HG03045 (cell line): Measurements from ENCODE around the gene ELSPBP1.
"Not testable (repeated sequence)": the region's sequence is repeated elsewhere in the genome, so short reads cannot be mapped to it uniquely, and the experiment has no call there.

Source experiments
- ATAC-seq: cut with Tn5 transposase; IDR thresholded peaks from one replicate; pipeline ENCODE4 v1.9.1; 2021; ENCODE audit warnings: mild to moderate bottlenecking, moderate library complexity; ENCODE audit not compliant: unreplicated experiment

ELSPBP1 gene

DNA sequence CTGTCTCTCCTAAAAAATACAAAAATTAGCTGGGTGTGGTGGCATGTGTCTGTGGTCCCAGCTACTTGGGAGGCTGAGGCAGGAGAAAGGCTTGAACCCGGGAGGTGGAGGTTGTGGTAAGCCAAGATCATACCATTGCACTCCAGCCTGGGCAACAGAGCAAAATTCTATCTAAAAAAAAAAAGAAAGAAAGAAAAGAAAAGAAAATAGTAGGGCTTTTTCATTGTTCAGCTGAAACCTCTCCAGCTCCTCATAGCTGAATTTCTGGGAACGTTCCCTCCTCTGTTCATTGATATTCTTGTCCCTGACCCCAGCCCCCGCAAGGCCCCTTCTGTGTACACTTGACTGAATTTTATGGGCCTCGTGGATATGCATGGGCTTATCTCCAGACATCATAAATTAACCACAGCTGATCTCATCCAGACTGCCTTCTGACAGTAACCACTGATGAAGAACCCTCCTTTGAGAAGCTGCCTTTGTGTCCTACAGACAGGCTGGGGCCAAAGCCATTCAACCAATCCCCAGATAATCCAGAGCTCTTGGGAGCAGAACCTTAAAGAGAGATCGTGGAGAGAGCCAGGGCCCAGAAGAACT is at the start of gene ELSPBP1:
ELSPBP1 (plus strand) TSS at position 424 of the 594 bp plus-strand sequence. CDS start 14,036 bp downstream, outside the sequence.
- no peak for ATAC-seq

DNA sequence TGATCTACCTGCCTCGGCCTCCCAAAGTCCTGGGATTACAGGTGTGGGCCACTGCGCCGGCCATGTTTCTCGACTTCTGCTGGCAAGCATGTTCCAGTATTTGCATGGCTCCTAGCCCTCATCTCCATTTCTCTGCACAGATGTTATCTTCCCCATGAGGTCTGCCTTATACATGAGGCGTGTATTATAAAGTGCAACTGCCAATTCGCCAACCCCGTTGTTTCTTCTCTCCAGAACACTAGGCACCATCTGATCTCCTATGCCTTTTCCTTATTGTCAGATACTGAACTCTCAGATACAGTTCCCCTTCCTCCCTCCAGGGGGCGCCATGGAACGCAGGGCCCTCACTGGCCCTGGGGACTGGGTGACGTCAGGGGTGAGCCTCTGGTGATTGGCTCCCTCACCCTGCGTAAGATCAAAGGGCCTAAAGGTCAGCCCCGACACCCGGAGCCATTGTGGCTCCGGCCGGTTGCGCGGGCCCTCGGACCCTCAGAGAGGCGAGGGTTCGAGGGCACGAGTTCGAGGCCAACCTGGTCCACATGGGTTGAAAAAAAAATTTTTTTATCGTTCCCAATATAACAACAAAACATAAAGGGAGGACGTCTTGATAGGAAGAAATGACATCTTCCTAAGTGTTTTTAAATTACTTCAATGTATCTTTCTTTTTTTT is 44.4 kb upstream of the ELSPBP1 start:
- not testable (repeated sequence) for ATAC-seq

DNA sequence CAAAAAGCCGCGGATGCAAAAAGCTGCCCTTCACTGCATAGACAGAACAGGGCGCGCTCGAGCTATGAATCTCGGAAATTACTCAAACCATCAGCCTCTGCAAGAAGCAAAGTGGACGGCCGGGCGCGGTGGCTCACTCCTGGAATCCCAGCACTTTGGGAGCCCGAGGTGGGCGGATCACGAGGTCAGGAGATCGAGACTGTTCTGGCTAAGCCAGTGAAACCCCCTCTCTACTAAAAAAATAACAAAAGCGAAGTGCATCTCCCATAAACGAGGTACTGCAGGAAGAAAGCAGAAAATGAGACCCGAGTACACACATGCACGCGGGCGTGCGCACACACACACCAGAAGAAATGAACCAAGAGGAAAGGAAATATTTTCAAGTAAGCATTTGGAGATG is 42.3 kb upstream of the ELSPBP1 start:
- not testable (repeated sequence) for ATAC-seq

DNA sequence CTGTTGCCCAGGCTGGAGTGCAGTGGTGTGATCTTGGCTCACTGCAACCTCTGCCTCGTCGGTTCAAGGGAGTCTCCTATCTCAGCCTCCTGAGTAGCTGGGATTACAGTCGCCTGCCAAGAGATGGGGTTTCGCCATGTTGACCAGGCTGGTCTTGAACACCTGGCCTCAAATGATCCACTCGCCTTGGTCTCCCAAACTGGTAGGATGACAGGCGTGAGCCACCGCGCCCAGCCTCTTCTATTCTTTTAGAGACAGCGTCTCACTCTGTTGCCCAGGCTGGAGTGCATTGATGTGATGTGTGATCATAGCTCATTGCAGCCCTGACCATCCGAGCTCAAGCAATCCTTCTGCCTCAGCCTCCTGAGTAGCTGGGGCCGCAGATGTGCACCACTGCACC is 38.5 kb upstream of the ELSPBP1 start:
- not testable (repeated sequence) for ATAC-seq

DNA sequence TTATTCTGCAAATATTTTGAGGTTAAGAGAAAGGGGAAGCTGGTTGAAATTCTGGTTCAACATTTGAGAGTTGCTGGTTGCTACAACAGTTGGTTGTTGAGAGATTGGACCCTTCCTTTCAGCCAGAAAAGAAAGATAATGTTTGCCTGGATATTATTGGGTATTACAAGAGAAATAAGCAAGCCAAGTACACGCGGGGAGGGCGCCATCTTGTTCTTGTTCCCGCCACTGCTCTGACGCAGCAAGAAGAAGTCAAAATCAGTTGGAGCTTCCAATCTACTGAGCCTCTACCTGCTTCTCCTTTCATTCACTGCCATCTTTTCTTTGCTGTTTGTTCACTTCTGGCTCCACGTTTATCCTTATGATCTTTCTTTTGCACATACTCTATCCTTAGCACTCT is 20.9 kb upstream of the ELSPBP1 start:
- ATAC-seq = no peak

DNA sequence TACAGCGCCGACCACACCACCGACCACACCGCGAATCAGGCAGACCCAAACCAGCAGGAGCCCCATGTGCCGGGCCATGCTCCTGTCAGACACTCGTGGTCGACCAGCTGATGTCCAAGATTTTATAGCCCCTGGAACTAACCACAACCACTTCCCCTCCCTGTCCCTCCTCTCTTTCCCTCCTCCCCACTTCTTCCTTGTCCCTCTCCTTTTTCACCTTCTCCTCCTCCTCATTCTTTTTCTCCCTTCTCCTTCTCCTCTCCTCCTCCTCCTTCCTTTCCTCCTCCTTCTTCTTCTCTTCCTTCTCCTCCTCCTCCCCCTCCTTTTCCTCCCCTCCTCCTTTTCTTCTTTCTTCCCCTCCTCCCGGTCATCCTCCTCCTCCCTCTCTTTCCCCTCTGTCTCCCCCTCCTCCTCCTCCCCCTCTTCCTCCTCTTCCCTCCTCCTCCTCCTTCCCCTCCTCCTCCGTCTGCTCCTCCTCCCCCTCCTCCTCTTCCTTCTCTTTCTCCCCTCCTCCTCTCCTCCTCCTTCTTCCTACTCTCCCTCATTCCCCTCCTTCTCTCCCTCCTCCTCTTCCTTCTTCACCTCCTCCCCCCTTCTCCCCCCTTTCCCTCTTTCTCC is 3.1 kb upstream of the ELSPBP1 start:
- ATAC-seq = no peak

DNA sequence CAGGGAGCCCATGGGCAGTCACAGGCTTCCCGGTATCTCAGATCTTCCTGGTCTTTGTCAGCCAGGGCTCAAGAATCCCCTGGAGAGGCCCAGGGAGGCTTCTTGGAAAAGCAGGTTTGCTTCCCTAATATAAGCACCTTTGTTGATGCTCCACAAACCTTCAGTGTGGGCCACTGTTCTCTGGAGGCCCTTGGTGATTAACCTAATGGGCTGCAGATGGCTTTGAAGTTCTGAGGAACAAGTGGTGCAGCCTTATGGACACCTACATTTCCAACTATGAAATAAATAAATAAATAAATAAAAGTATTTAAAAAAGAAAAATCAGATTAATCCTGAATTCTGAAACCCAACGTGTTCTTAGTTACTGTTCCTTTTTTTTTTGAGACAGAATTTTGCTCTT is 2.4 kb upstream of the ELSPBP1 start, which contains the start of gene BSPH1:
BSPH1 (minus strand) TSS at position 101 of the 400 bp plus-strand sequence; CDS start at position 12, 89 bp downstream.
- ATAC-seq = no peak

DNA sequence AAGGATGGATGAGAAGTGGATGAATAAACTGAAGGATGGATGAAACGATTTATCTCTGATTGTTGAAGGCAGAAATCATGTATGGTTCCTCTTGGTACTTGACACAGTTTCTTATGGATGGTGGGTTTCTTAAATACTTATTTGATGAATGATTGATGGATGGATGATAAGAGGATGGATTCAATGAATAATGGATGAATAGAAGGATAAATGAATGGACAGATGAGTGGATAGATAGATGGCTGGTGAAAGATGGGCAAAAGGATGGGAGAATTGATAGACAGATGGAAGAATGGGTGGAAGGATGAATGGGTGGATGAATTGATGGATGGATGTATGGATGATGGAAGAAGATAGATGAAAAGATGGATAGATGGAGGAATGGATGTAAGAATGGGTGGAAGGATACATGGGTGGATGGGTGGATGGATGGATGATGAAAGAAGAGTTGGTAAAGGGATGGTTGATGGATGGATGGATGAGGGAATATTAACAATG is 1.8 kb downstream of the ELSPBP1 start:
- no peak for ATAC-seq

DNA sequence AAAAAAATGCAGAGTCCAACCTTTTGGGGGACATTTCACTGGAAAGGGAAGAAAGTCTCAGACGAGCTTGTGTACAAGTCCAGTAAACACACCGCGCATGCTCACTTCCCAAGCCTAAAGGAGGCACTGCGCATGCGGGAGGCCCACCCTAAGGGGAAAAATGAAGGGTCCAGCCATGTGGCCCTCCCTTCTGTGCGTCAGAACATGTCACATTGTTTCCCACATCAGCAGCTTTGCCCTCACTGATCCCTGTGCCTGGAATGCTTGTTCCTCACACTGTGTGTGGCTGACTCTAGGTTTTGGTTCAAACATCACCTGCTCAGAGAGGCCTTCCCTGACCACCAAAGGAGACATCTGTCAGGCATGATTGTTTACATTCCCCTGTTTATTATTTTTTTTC is 4.4 kb downstream of the ELSPBP1 start:
- ATAC-seq = no peak

DNA sequence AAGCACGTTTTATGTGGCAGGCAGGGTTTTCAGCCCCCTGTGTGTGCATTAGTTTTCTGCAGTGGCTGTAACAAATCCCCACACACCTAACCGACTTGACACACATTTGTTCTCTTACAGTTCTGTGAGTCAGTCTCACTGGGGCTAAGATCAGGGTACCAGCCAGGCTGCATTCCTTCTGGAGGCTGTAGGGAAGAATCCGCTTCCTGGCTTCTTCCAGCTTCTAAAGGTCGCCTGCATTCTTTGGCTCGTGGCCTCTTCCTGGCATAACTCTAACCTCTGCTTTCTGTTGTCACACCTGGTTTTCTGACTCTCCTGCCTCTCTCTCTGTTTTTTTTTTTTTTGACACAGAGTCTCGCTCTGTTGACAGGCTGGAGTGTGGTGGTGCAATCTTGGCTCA is 6.4 kb downstream of the ELSPBP1 start:
- no peak for ATAC-seq

DNA sequence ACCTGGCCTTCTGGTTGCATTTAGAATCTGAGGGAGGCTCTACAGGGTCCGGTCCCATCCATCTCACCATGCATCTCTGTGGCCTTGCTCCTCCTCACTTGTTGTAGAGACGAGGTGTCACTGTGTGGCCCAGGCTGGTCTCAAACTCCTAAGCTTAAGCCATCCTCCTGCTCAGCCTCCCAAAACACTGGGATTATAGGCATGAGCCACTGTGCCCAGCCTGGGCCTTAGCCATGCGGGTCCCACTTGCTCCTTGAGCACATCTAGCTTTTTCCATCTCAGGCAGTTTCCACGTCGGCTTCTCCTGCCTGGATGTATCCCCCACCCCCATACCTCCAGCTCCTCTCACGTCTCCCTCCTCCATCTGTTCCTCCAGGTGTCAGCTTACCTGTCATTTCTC is 9.8 kb downstream of the ELSPBP1 start:
- ATAC-seq = no peak

DNA sequence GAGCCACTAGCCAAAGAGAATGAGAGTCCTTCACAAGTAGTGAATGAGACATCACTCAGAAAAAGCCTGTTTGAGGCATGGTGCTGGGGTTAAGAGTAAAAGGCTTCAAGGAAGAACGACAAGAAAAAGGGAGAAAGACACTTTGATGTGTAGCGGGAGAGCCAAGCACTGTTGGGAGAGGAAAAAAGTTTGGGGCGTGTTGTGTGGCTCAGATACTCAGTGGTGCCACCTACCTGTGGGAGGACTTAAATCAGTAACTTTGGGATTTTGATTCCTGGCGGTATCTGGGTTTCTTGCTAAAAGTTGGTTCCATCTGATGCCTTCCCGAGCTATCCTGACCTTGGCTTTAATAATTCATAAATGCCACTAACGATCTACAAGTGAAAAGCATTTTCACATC is 12.3 kb downstream of the ELSPBP1 start:
- ATAC-seq = no peak

DNA sequence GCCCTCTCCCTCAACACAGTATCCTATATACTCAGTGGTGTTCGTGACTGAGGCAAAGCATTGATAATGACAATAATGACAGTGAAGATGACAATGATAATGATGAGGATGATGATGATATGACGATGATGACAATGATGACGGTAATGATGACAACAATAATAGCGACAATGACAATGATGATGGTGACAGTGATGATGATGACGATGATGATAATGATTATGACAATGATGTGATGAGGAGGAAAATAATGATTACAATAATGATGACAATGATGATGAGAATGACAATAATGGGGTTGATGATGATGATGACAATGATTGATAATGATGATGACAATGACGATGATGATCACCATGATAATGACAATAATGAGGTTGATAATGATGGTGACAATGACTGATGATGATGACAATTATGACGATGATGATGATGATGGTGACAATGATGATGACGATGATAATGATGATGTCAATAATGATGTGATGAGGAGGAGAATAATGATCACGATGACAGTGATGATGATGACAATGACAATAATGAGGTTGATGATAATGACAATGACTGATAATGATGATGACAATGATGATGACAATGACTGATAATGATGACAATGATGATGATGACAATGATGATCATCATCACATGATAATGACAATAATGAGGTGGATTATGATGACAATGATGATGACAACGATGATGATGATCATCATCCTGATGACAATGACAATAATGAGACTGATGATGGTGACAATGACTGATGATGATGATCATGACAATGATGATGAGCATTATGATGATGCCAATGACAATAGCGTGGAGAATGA is 16.7 kb downstream of the ELSPBP1 start:
- no peak for ATAC-seq

DNA sequence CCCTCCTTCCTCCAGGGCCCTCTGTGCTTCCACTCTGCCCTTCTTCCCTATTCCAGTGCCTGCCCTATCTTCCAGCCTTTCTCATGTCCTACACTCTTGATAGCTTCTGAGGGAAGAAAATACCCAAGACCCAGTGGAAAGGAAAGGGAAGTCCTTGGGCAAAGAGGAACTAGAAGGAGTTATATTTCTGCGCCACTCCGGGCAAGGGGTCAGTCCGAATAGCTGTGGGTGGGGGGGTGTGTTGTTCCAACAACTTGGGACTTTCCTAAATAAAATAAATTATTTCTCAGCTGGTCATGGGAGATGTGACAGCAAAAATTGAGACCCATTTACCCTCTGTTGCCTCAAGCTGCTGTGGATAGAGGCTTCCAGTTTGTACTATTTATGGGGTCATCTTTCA is 26.3 kb downstream of the ELSPBP1 start:
- ATAC-seq = no peak

DNA sequence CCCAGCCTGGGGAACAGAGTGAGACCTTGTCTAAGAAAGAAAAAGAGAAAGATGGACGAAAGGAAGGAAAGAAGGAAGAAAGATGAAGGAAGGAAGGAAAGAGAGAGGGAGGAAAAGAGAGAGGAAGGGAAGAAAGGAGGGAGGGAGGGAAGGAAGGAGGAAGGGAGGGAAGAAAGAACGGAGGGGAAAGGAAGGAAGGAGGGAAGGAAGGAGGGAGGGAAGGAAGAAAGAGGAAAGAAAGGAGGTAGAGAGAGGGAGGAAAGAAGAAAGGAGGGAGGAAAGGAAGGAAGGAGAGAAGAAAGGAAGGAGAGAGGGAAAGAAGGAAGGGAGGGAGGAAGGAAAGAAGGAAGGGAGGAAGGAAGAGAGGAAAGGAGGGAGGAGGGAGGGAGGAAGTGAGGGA is 28.6 kb downstream of the ELSPBP1 start:
- no peak for ATAC-seq

DNA sequence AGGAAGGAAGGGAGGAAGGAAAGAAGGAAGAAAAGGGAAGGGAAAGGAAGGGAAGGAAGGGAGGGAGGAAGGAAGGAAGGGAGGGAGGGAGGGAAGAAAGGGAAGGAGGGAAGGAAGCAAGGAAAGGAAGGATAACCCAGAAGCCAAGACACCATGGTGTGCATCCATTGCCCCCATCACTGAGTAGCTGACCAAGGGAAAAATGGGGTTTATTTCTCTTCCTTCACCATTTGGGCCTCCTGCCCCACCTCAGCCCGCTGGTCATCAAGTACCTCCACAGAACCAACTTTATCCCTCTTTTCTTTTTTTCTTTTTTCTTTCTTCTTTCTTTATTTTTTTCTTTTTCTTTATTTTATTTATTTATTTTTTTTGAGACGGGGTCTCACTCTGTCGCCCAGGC is 29.1 kb downstream of the ELSPBP1 start:
- ATAC-seq = no peak

DNA sequence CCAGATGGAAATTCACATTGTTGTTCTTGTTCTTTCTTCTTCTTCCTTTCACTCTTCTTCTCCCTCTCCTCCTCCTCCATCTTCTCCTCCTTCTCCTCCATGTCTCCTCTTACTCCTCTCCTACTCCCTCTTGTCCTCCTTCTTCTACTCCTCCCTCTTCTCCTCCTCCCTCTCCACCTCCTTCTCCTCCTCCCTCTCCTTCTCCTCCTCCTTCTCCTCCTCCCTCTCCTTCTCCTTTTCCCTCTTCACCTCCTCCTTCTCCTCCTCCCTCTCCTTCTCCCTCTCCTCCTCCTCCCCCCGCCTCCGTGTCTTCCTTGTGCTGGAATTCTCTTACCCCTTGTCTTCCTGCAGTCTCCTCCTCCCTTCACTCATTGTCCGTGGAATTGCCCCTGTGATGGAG is 31.0 kb downstream of the ELSPBP1 start:
- ATAC-seq = no peak

DNA sequence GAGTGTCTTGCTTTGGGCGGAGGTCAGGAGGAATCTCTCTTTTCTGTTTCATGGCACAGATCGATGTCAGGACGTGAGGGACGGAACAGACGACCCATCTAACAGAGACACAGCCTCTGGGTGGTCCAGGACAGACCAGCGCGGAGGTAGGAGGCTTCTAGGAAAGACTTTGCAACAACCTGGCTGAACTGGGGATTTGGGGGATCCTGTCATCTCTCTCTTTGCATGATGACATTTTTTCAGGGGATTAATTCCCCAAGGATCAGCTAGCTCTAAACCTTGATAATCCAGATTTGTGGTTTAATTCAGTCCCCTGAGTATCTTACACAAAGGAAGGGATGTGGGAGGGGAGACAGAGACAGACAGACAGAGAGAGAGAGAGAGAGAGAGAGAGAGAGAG is 35.0 kb downstream of the ELSPBP1 start:
- no peak for ATAC-seq

DNA sequence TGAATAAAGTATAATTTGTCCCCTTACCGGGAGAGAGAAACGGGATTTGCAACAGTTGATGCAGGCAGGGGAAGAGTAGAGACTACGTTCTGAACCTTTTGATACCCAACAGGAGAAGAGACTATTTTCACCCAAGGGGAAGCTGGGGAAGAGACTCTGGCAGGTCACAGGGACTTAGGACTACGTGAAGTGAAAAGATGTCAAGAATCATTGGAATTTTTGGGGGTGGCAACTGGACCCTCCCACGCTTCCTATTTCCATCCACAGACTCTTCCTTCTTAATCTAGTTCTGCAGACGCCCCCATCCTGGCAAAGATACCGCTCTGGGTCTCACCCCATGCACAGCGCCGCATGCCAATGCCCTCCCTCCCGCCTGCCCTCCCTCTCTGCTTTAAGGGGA is 35.6 kb downstream of the ELSPBP1 start:
- no peak for ATAC-seq

DNA sequence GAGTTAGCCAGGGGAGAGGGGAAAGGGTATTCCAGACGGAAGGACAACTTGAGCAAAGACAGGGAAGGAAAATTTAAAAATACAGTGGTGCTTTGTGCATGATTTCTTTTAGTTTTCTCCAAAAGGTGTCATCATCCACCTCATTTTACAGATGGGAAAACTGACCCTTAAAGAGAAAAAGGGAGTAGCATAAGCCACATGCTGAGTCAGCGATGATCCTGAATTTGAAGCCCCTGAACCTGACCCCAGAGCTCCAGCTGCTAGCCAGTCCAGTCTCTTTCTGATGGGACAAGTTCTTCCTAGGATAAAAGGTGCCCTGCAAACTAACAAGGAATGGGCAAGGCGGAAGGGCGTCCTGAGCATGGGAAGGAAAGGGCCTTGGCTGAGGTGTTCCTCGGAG is 39.2 kb downstream of the ELSPBP1 start:
- ATAC-seq = no peak

DNA sequence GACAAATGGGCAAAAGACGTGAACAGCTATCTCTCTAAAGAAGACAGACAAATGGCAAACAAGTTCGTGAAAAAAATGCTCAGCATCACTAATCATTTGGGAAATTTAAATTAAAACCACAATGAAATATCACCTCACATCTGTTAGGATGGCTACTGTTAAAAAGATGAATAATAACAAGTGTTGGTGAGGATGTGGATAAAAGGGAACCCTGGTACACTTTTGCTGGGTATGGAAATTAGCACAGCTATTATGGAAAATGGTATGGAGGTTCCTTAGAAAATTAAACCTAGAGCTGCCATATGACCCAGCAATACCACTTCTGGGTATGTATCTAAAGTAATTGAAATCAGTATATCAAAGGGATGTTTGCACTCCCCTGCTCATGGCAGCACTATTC is 42.3 kb downstream of the ELSPBP1 start:
- no peak for ATAC-seq
